Activated T-cell treated with anti-CD3 and anti-CD28 coated beads, Interleukin-2, amount 50 U/mL, for 48 hours (primary cell): ENCODE results near the gene CBX5.
"Not testable (repeated sequence)": the region's sequence is repeated elsewhere in the genome, so short reads cannot be mapped to it uniquely, and the experiment has no call there.

ENCODE experiments used
- DNase-seq, 2 experiments: peaks; one replicate each; pipeline ENCODE4 v3.0.0-alpha.2; 2020

The CBX5 gene

DNA sequence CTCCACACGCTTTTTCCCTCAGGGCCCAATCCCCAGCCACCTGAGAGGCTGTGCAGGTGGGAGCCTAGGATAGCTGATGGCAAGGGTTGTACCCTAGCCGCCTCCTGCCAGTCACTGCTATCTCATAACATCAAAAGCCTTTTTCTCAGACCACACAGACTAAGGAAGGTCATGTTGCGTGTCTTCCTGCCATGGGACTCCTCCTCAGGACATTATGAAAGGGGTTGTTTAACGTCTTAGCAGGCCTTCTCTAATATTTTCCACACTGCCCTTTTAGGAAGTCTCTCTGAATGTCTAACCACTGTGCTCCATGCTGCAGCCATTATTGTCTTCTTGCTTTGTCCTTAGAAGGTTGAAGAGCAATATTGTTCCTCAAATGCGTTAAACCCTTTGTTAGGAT is 83.5 kb downstream of the CBX5 start:
- no peak for DNase-seq

GRCh38 chr12:54195737-54196347 is 84.1 kb downstream of the CBX5 start:
- no peak for DNase-seq

- no peak for DNase-seq
Measured at GRCh38 chr12:54195080-54195736, 84.7 kb downstream of the CBX5 start.

DNA sequence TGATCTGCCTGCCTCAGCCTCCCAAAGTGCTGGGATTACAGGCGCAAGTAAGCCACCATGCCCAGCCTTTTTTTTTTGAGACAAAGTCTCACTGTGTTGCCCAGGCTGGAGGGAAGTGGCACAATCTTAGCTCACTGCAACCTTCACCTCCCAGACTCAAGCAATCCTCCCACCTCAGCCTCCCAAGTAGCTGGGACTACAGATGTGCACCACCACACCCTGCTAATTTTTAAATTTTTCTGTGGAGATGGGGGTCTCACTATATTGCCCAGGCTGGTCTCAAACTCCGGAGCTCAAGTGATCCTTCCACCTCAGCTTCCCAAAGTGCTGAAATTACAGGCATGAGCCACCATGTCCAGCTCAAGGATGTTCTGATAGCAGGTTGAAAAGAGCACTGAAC is 85.3 kb downstream of the CBX5 start:
- not testable (repeated sequence) for DNase-seq

DNA sequence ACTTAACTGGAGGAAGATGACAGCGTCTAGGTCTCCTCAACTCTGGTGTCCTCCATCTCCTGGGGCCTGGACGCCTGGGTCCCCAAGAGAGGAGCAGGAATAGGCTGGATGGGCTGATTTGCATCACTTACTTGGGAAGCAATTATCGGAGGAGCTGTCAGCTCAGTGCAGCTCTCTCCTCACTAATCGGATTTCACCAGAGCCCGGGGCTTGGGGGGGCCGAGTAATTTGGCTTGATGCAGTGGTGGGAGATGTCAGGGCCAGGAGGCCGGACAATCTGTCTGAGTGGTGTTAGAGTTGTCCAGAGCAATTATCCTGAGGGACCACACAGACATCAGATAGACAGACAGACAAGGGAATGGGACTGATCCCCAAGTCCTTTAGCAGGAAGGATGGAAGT is 86.5 kb downstream of the CBX5 start:
- no peak for DNase-seq

DNA sequence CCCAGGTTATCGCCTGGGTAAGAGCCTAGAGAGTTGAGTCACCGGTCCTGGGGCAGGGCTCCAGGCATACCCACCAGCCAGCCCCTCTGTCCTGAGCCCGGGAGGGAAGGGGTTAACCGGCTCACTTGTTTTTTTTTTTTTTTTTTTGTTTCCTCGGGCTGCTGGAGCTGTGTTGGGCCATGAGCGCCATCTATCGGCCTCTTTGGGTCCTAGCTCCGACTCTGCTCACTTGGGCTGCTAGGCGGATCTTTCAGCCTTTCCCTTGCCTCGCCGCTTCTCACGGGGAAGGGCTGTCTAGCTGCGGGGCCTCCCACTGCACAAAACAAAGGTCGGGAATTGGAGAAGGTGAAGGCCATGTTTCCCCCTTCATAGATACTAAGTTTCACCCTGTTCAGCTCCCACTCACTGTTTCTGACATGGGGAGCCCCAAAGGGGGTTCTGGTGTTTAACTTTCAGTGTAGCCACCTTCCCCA is 88.3 kb downstream of the CBX5 start:
- peak; percentile 74 to 82 for DNase-seq

- no peak for DNase-seq
Measured at GRCh38 chr12:54191126-54191525, 88.8 kb downstream of the CBX5 start.

DNA sequence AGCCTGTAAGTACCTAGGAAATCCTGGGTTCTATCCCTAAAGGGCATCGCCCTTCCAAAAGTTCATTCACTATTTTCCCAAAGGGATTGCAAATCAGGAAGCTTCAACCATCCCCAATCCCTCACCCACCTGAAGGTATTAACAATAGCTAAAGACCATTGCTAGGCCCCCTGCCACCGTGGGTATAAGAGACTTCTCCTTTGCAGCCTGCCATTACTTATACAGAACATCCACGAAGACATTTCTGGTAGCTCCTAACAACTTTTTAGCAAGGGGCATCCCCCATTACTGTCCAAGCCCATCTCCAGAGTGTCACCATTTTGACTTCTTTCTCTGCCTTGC is 90.8 kb downstream of the CBX5 start:
- no peak for DNase-seq

GRCh38 chr12:54187075-54187474 is 92.8 kb downstream of the CBX5 start:
- DNase-seq = no peak

- no peak for DNase-seq
Measured at GRCh38 chr12:54185919-54186318, 94.0 kb downstream of the CBX5 start.

GRCh38 chr12:54185297-54185696 is 94.6 kb downstream of the CBX5 start:
- DNase-seq = not testable (repeated sequence)

- DNase-seq = no peak
Measured at GRCh38 chr12:54184024-54184805, 95.7 kb downstream of the CBX5 start.

- DNase-seq = no peak
Measured at GRCh38 chr12:54182981-54183380, 96.9 kb downstream of the CBX5 start.

GRCh38 chr12:54182086-54182485 is 97.8 kb downstream of the CBX5 start:
- DNase-seq = no peak
